Measurements from ENCODE around the gene RELL1.

Gene RELL1

DNA sequence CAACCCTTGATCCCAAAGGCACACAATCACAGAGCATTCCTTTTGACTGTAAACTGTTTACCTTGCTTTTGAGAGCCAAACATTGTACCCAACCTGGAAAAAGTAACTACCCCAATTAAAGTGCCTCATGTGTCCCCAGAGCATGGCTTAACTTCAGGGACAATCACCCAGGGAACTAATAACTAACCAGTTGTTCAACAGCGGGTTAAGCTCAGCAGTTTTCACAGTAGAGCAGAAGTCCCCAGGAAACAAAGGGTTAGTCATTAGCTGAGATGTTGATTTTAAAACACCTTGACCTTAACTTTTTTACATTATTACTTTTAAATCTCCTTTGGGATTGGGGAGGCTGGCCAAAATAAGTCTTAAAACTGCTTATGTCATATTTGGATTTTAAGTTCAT, 94.8 kb downstream of the RELL1 start:
- no peak for DNase-seq

DNA sequence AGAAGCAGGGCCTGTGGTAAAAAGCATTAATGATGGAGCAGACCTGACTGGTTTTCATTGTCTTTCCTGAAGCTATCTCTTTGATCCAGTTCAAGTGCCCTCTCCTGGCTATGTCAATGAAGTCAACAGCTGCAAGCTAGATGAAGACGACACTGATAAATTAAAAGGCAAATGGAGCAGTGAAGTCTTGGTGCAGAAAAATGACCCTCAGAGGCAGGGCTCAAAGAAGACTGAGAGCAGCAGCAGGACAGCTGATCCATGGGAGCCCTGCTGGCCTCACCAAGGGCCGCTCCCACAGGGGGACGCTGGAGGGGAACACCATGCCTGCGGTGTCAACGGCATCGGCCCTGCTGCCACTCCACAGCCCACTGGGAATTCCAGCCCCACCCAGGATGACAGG, 96.2 kb downstream of the RELL1 start:
- no peak for DNase-seq

DNA sequence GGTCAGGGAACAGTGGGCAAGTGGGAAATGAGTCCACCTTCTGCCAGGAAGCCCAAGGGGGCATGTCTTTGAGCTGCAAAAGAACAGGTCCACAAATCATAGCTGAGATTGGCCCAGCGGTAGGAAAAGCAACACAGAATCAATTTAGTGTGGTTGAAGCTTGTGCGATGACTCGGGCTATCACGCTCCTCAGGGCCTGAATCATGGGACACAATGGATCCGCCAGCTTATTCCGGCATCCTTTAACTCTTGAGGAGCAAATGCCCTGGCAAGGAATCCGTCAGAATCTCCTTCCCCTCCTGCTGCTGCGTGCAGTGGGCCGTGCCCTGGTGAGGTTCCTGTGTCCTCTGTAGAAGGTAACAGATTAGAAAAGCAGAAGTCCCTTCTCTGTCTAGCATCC, 98.0 kb downstream of the RELL1 start:
- DNase-seq = no peak

DNA sequence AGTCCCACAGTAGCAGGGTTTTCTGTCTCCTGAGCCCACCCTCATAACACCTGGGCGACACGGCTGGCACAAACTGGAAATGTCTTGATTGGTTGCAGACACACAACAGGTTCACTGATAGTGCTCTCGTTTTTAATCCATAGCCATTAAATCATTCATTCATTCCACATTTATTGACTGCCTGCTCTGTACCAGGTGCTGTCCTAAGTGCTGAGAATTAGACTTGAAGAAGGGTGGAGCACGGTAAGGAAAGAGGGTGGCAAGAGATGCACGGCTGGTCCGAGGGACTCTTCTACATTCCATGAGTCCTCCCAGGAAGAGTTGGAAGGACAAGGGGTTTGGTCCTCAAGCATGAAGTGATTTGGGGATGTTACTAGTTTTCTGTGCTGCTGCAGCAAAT, 100.0 kb downstream of the RELL1 start:
- no peak for DNase-seq

DNA sequence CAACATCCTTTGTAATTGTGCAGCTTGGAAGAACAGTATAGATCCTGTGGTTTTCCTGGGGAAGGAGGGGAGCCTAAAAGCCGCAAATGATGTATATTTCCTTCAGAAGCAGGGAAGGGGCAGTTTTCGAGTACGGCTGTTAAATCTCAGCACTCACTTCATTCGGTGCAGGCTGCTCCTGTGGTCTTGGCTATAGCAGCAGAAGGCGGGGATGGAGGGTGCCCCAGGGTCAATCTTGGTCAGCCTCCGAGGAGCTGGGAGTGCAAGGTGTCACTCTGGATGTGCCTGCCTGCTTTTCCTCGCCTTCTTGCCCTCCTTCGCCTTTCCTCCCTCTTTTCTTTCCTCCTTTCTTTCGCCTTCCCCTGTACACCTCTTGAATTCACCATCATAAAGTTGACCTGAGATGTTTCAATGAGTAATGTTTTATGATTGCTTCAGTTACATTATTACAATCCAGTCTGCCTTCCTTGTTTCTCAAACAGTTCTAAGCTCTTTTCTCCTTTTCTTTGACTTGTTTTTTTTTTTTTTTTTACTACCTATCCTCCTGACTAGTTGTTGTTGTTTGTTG, 101.6 kb downstream of the RELL1 start:
- DNase-seq = no peak

DNA sequence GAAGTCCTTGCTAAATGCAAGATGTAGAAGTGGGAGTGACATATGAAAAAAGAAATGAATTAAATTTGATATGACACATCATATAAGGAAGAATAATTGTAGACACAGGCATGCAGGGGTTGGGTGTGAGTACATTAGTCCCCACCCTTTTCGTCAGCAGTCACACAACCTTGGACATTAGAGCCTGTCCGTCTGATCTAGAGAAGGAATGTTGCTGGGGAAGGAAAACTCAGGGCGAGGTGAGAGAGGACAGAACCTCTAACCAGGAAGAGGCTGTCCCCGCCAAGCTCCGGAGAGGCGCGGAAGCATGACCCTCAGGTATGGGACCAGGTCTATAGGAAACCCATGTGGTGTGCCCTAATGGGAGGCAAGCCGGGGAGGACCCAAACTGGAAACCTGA, 102.1 kb downstream of the RELL1 start:
- DNase-seq = no peak

DNA sequence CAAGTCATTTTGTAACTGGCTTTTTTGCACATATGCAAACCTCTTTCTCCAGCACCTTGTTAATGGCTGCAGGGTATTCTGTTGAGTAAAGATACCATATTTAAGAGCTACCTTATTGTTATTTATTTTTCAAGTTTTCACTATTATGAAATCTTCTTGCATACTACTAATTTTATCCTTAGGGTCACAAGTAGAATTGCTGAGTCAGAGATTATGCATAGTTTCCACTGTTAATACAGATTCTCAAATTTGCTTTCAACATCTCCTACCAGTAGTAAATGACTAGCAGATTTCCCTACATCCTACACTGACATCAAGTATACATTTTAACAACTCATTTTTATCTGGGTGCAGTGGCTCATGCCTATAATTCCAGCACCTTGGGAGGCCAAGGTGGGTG, 112.6 kb downstream of the RELL1 start:
- no peak for DNase-seq

DNA sequence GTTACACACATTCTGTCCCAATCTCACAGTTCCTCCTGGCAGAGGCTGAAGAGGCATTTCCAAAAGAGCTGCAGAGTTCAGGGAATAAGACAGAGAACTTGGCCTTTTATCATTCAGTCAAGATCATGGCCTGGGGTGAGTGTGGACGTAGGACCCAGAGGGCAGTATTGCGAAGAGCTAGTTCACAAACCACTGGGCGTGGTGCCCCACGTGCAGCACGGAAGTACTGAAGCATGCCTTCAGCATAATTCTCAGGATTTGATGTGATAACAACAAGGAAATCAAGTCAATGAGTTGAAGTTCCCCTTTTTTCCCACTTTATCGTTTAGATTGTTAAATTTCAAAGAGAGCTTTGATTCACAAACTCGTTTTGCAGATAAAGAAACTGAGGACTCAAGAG, 117.7 kb downstream of the RELL1 start:
- peak; percentile 2 for DNase-seq

DNA sequence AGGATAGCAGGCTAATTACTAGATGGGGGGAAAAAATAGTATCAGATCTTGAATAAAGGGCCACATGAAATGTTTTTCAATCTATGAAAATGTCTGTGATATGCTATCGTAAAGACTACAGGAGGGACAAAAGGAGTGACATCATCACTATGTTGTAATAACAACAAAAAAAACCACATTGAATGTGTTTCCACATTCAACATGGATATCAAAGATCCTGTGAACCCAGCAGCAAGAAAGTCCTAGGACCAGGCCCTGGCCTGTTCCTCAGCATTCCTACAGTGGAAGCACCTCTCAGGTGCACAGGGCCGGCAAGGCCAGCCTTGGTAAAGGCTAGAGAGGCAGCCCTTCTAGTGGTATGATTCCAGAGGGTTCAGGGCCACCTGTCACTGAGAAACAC, 118.3 kb downstream of the RELL1 start:
- no peak for DNase-seq

DNA sequence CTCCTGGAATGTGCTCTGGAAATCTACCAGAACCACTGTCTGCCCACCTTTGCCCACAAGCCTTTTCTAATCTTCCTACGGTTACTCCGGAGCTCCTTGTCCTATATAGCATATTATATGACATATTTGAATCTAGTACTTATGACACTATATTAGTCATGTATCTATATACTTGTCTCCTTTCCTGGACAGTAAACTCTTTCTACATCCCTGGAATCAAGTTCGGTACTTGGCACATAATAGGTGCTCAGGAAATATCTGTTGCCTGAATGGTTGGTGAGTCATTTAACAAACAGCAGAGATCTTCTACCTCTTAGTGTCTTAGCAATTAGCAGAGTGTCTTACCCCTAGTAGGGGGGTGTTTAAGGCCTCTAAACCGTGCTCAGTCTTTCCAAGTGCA, 123.6 kb downstream of the RELL1 start:
- DNase-seq = no peak

DNA sequence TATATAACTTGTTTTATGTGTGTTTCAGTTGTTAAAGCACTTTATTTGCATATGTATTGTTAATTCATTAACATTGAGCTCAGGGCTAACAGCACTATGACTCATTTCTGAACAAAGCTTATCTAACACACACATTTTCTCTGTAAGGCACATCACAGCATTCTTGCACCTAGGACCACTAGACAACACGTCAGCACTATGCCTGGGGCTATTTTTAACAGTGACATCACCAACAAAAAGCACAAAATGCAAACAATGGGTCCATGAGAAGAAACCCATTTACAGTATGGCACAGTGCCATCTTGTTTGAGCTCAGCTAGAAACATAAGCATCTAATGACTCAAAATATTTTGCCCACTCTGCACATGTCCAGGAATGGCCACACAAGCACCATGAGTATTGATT, 124.4 kb downstream of the RELL1 start:
- peak; percentile 55 for DNase-seq

DNA sequence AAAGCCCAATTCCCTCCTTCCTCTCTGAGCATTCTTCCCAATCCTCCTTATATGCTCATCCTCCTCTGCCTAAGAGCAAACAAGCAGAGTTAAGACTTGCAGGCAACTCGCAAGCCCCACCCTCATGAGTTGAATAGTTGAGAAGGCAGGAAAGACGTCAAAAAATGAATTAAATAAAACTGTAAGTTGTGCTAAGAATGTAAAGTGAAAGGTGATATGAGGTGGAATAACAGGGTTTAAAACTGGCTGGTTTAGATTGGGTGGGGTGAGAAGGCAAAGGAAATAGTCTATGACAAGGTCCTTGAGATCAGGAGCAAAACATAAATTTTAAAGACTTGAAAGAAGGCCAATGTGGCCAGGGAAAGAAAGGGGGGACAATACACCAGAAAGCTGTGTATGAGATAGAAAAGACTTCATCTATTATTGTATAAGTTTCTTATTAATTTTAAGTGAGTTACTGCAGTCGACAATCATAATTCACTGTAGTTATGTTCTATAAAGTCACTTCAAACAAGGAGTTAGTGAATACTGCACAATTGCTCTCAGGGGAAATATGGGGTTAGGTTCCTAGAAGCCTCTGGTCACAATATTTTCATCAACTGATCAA, 124.9 kb downstream of the RELL1 start:
- DNase-seq = no peak
